Measurements from ENCODE around the gene MAP3K7. TPM values are rescaled to one million over a fixed set of nuclear protein-coding genes. Genes with fewer than 3 reads are reported as not detected.

The MAP3K7 gene
- total and polyA plus RNA-seq, 2 of the 8 experiments (the other 6 are each of a cell fraction or from before 2014, with no cell fraction given), result 27.3 to 34.8 TPM

- no peak overlapping the region for H2AK5ac ChIP-seq (ENCODE audit: low read depth, low read length)
- no peak overlapping the region for H2BK20ac ChIP-seq (ENCODE audit: low read length)
- no peaks in the 10 kb centered on the region for H3K27me3 ChIP-seq (replicated peaks in 1 of 4; ENCODE audit: control insufficient read depth in 3 of 4, extremely low read depth in 1 of 4, insufficient read depth in 3 of 4, low read length in 3 of 4)
- H3K4me1 ChIP-seq (replicated peaks in 1 of 4; ENCODE audit: control insufficient read depth in 3 of 4, insufficient read depth in 4 of 4, low read length in 3 of 4), result no peaks in the 10 kb centered on the region
- DNase-seq (ENCODE audit: low read depth in 1 of 2, low spot score in 2 of 2) (no peak), FAIRE-seq (no peak)
- no peak overlapping the region for H3K14ac ChIP-seq (ENCODE audit: insufficient read length)
- H3K36me3 ChIP-seq (ENCODE audit: control insufficient read depth in 2 of 4, insufficient read depth in 4 of 4, low read length in 3 of 4), result peaks cover 0 to 8% (median 1%) of the 10 kb centered on the region in 4 experiments; a peak in 3 of 8 replicates
- no peaks in the 10 kb centered on the region for H3K79me1 ChIP-seq (ENCODE audit: low read depth, low read length)
- no peak overlapping the region for H3K4me2 ChIP-seq (ENCODE audit: insufficient read depth in 1 of 2, low read depth in 2 of 2, low read length in 2 of 2)
- H4K20me1 ChIP-seq (replicated peaks in 1 of 2; ENCODE audit: control insufficient read depth in 1 of 2, insufficient read depth in 2 of 2, low read length in 2 of 2), result no peaks in the 10 kb centered on the region
- H2BK120ac ChIP-seq (replicated peaks; ENCODE audit: low read depth, low read length), result no peak overlapping the region
- H3K23me2 ChIP-seq (ENCODE audit: low read depth, low read length), result no peaks in the 10 kb centered on the region
- no peak overlapping the region for H2BK15ac ChIP-seq (ENCODE audit: low read length)
- no peak overlapping the region for H4K5ac ChIP-seq (ENCODE audit: insufficient read length, low read depth, low read length)
- POLR2A ChIA-PET (ENCODE audit: partially characterized antibody), result interaction anchor here (0.9 kb wide), 1 partner anchor 9 kb away, joined by 3 read pairs; no protein-coding TSS in a partner anchor
- no peaks in the 10 kb centered on the region for H3K9me3 ChIP-seq (ENCODE audit: insufficient read depth in 2 of 2, low read depth in 1 of 2, low read length in 1 of 2)
- H2BK12ac ChIP-seq (ENCODE audit: low read depth, low read length), result no peak overlapping the region
- no peak overlapping the region for H3K4me3 ChIP-seq (ENCODE audit: extremely low read depth in 1 of 4, insufficient read depth in 2 of 4, low read depth in 3 of 4, low read length in 4 of 4)
- H3K4ac ChIP-seq (replicated peaks; ENCODE audit: insufficient read length, low read depth, low read length), result no peak overlapping the region
- no peak overlapping the region for H3K9ac ChIP-seq (replicated peaks in 1 of 4; ENCODE audit: extremely low read depth in 1 of 4, low read depth in 3 of 4, low read length in 3 of 4)
- no peak overlapping the region for H4K91ac ChIP-seq (replicated peaks; ENCODE audit: insufficient read length, low read length)
- H3K18ac ChIP-seq (ENCODE audit: extremely low read depth, low read length), result no peak overlapping the region
- CTCF ChIA-PET (ENCODE audit: partially characterized antibody), result interaction anchor here (0.7 to 1.2 kb wide), 3 partner anchors 47 to 372 kb away, joined by 3 read pairs; no protein-coding TSS in a partner anchor
- H2AFZ ChIP-seq (ENCODE audit: low read length), result no peak overlapping the region
- H3K79me2 ChIP-seq (ENCODE audit: control insufficient read depth in 1 of 2, insufficient read depth in 2 of 2, low read length in 2 of 2), result peaks cover 0 to 8% of the 10 kb centered on the region in 2 experiments; a peak in 2 of 4 replicates
- no peak overlapping the region for H3K23ac ChIP-seq (ENCODE audit: insufficient read length)
- H3K27ac ChIP-seq (ENCODE audit: low read depth, low read length), result no peak overlapping the region
- no peak overlapping the region for H2BK5ac ChIP-seq (ENCODE audit: low read depth, low read length)
- no peak overlapping the region for H3K56ac ChIP-seq (replicated peaks; ENCODE audit: insufficient read length, low read depth, low read length)
- H4K8ac ChIP-seq (ENCODE audit: extremely low read depth, insufficient read depth, low read length), result no peak overlapping the region
- no peak for TF ChIP-seq CREB1 (IDR thresholded peaks at IDR 0.05)
- no peak for TF ChIP-seq RAD21 (IDR thresholded peaks at IDR 0.05 in 1 of 2, conservative IDR thresholded peaks at IDR 0.05 in 1 of 2; ENCODE audit: low read depth in 2 of 2, low read length in 2 of 2)
- no peak for TF ChIP-seq BACH1 (IDR thresholded peaks at IDR 0.05; ENCODE audit: low read length)
- no peak for TF ChIP-seq EP300 (IDR thresholded peaks at IDR 0.05; ENCODE audit: borderline replicate concordance in 1 of 2, low read depth in 2 of 2, low read length in 2 of 2)
Observed at GRCh38 chr6:90569223-90569622, 17.6 kb downstream of the MAP3K7 start.

All from H1 (cell line).